PC-3 (cell line): ENCODE results near the gene DNAAF5.

Source experiments
- CTCF ChIP-seq: fragments of 300-600 bp; sonication (generic); conservative IDR thresholded peaks from 2 replicates; pipeline ENCODE4 v1.5.1; 2017; ENCODE audit warnings: antibody characterized with exemption, low read depth, mild to moderate bottlenecking, low read length
- EZH2phosphoT487 ChIP-seq: fragments of 300-600 bp; sonication (generic); IDR thresholded peaks from 2 replicates; pipeline ENCODE4 v1.6.1; 2018; ENCODE audit warnings: mild to moderate bottlenecking, antibody characterized with exemption, low read length, borderline replicate concordance

- TF ChIP-seq CTCF, result no peak
- no peak for TF ChIP-seq EZH2phosphoT487
Observed at GRCh38 chr7:714251-714671, 12.2 kb upstream of the DNAAF5 start.
